Esophagus squamous epithelium (tissue), 5 donors: ENCODE data around the gene ANGPTL2. TPM values are rescaled to one million over a fixed set of nuclear protein-coding genes. Genes with fewer than 3 reads are reported as not detected.
"Not testable (repeated sequence)": the region's sequence is repeated elsewhere in the genome, so short reads cannot be mapped to it uniquely, and the experiment has no call there.

Experiments used
- DNase-seq: peaks from one replicate; lab custom pipeline; 2025; lab: John Stamatoyannopoulos, UW
- H3K27ac ChIP-seq, 4 donors: fragments of 200-600 bp; sonication (generic); one replicate each; pipeline ENCODE4 v1.5.1; 2016 to 2019; ENCODE audit warnings: mild to moderate bottlenecking in 1 of 4
- H3K27me3 ChIP-seq, 4 donors: fragments of 200-600 bp; sonication (generic); 1 replicate in 3 of 4; 2 replicates in 1 of 4; pipeline versions ENCODE4 v1.5.1 to v1.6.0; 2017 to 2021; ENCODE audit warnings: antibody characterized with exemption in 1 of 4
- H3K36me3 ChIP-seq, 3 donors: fragments of 200-600 bp; sonication (generic); one replicate each; pipeline ENCODE4 v1.5.1; 2016 to 2019
- H3K4me1 ChIP-seq, 3 donors: fragments of 200-600 bp; sonication (generic); one replicate each; pipeline ENCODE4 v1.5.1; 2017 to 2019
- H3K4me3 ChIP-seq, 4 donors: fragments of 200-600 bp; sonication (generic); 1 replicate in 3 of 4; 2 replicates in 1 of 4; pipeline ENCODE4 v1.5.1; 2016 to 2019; ENCODE audit warnings: mild to moderate bottlenecking in 2 of 4, moderate library complexity in 1 of 4
- H3K9me3 ChIP-seq, 3 donors: fragments of 200-600 bp; sonication (generic); one replicate each; pipeline ENCODE4 v1.5.1; 2016 to 2019
- POLR2A ChIP-seq, 4 donors: fragments of 450-650 bp; IDR thresholded peaks; one replicate each; pipeline ENCODE4 v1.6.1; 2017; ENCODE audit warnings: antibody characterized with exemption in 4 of 4, mild to moderate bottlenecking in 4 of 4, moderate library complexity in 3 of 4
- WGBS, 2 donors: methylation state at CpG; one replicate each; pipeline ENCODE4 v1.1.5; 2018; 5-methylcytosine and 5-hydroxymethylcytosine counted together
- intact Hi-C: fragments of 100-400 bp; cut with DNase I; formaldehyde crosslinking; loops from one replicate; pipeline ENCODE4 v1.15.0; 2022
- total RNA-seq, 4 donors: library from RNA; depleted of rRNA; stranded (reverse); fragments of >200 nt; gene quantifications; one replicate each; pipeline ENCODE4 v1.1.0, GENCODE V29; 2016
- TF ChIP-seq, protein P1 (sequence below), 6 experiments: fragments of 450-650 bp in 4 of 6; fragments of 200-600 bp in 2 of 6; sonication (generic) in 2 of 6; IDR thresholded peaks; one replicate each; pipeline ENCODE4 v1.5.1; 2016 to 2019; ENCODE audit warnings: antibody characterized with exemption in 6 of 6, mild to moderate bottlenecking in 4 of 6, moderate library complexity in 4 of 6
- donor health status: DM: yes; HTN: yes; CAD: no.

Gene ANGPTL2
- total RNA-seq, 4 donors from 2014 or later: 2.4 to 24.6 (median 7.6) TPM

GRCh38 chr9:127147251-127147650 is 24.8 kb upstream of the ANGPTL2 start:
- Histone ChIP-seq H3K27ac (no peak overlapping the region), H3K27me3 (no peaks in the 10 kb centered on the region), H3K9me3 (no peaks in the 10 kb centered on the region), H3K36me3 (no peaks in the 10 kb centered on the region), H3K4me1 (peaks cover 0 to 10% (median 0%) of the 10 kb centered on the region in 3 donors), H3K4me3 (no peak overlapping the region)
- TF ChIP-seq POLR2A (IDR thresholded peaks at IDR 0.05): no peak
- TF ChIP-seq, protein P1, sequence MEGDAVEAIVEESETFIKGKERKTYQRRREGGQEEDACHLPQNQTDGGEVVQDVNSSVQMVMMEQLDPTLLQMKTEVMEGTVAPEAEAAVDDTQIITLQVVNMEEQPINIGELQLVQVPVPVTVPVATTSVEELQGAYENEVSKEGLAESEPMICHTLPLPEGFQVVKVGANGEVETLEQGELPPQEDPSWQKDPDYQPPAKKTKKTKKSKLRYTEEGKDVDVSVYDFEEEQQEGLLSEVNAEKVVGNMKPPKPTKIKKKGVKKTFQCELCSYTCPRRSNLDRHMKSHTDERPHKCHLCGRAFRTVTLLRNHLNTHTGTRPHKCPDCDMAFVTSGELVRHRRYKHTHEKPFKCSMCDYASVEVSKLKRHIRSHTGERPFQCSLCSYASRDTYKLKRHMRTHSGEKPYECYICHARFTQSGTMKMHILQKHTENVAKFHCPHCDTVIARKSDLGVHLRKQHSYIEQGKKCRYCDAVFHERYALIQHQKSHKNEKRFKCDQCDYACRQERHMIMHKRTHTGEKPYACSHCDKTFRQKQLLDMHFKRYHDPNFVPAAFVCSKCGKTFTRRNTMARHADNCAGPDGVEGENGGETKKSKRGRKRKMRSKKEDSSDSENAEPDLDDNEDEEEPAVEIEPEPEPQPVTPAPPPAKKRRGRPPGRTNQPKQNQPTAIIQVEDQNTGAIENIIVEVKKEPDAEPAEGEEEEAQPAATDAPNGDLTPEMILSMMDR (IDR thresholded peaks at IDR 0.05): no peak
- intact Hi-C loops: no loop called here
- no peak for DNase-seq
- WGBS, 2 donors: 64 to 68% methylated on average over 2 of the region's 2 CpGs

- H3K9me3 ChIP-seq: not testable (repeated sequence)
Measured at GRCh38 chr9:127146841-127147240, 24.4 kb upstream of the ANGPTL2 start.

GRCh38 chr9:127144670-127145445 is 22.4 kb upstream of the ANGPTL2 start:
- 85 to 90% methylated on average over 8 of the region's 8 CpGs for WGBS, 2 donors
- intact Hi-C loops: no loop called here
- H3K9me3 ChIP-seq: no peaks in the 10 kb centered on the region
- H3K27ac ChIP-seq: peak overlapping the region in 3 of 4 donors; percentile 48 to 81 (median 54)
- H3K27me3 ChIP-seq: no peaks in the 10 kb centered on the region
- DNase-seq: no peak
- H3K36me3 ChIP-seq: no peaks in the 10 kb centered on the region
- TF ChIP-seq POLR2A (IDR thresholded peaks at IDR 0.05): no peak
- TF ChIP-seq, protein P1 (IDR thresholded peaks at IDR 0.05): no peak
- H3K4me3 ChIP-seq: no peak overlapping the region
- H3K4me1 ChIP-seq: peaks cover 0 to 14% (median 0%) of the 10 kb centered on the region in 3 donors

More at GRCh38 chr9:127146841-127147240, 24.4 kb upstream of the ANGPTL2 start:
- H3K27me3 ChIP-seq, intact Hi-C loops, H3K36me3 ChIP-seq, DNase-seq, H3K4me3 ChIP-seq, H3K27ac ChIP-seq: not testable (repeated sequence)
- peaks cover 0 to 14% (median 0%) of the 10 kb centered on the region in 3 donors for H3K4me1 ChIP-seq

DNA sequence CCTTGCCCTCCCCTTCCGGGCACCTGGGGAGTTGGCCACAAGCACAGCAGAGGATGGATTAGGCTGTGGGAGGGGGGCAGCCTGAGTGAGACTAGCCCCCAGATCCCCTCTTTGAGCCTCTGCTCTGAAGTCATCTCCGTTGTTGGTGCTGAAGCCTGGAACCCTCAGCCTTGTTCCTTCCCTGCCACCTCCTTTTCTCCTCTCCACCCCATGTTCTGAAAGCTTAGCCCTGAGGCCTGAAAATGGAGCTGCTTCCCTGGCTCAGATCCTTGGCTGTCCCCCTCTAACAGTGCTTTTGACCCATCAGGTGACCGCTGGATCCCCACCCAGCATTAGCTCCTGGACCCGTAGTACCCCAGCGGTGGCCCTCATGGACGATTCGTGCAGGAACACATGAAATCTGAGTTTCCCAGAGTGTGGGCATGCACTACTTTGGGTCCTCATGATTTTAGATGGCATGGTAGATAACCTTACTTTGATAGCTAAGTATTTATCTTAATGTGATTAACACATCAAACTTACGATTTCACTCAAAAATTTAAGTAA is 21.6 kb upstream of the ANGPTL2 start:
- intact Hi-C loops: no loop called here
- Histone ChIP-seq H3K36me3 (no peaks in the 10 kb centered on the region), H3K27ac (peak overlapping the region in 3 of 4 donors; percentile 27 to 81 (median 54)), H3K4me3 (no peak overlapping the region), H3K4me1 (peaks cover 0 to 20% (median 0%) of the 10 kb centered on the region in 3 donors), H3K27me3 (no peaks in the 10 kb centered on the region), H3K9me3 (no peaks in the 10 kb centered on the region)
- no peak for DNase-seq
- WGBS, 2 donors: 96 to 99% methylated on average over 8 of the region's 8 CpGs
- TF ChIP-seq, protein P1 (IDR thresholded peaks at IDR 0.05): no peak
- TF ChIP-seq POLR2A (IDR thresholded peaks at IDR 0.05): no peak

DNA sequence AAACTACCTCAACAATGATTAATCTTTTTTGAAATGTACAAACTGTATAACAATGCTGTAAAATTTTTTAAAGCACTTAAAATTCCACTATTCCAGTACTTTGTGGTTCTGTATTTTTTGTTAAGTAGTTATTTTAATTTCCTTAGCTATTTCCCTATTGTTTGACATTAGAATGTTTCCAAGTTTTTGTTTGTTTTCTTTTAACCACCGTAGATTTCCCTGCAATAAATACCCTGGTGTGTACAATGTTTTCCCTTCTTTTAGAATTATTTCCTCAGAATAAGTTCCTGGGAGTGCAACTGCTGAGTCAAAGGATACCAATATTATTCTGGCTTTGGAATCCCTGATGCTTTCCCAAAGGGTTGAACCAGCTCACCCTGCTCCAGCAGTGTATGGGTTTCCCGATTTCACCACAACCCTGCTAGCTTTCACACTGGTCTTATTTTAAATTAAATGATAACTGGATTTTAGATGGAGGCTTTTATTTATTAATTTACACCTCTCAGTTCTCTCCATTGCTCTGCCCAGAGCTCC is 20.6 kb upstream of the ANGPTL2 start:
- no peaks in the 10 kb centered on the region for H3K27me3 ChIP-seq
- no peaks in the 10 kb centered on the region for H3K9me3 ChIP-seq
- no peaks in the 10 kb centered on the region for H3K36me3 ChIP-seq
- peak overlapping the region in 1 of 4 donors; percentile 54 for H3K27ac ChIP-seq
- intact Hi-C loops: no loop called here
- DNase-seq: no peak
- TF ChIP-seq, protein P1 (IDR thresholded peaks at IDR 0.05): no peak
- no peak for TF ChIP-seq POLR2A (IDR thresholded peaks at IDR 0.05)
- peaks cover 0 to 23% (median 0%) of the 10 kb centered on the region in 3 donors for H3K4me1 ChIP-seq
- no peak overlapping the region for H3K4me3 ChIP-seq
- 74 to 77% methylated on average over 2 of the region's 2 CpGs for WGBS, 2 donors
